NCI-H146 treated with DMSO at 0.1 percent for 48 hours (cell line): ENCODE results near the gene NHSL1.

ENCODE experiments used
- DNase-seq: peaks from one replicate; lab custom pipeline; 2025; ENCODE audit not compliant: unreplicated experiment; lab: John Stamatoyannopoulos, UW

Gene NHSL1

GRCh38 chr6:138499303-138500018 lies at the start of gene NHSL1:
Gene NHSL1 (minus strand): TSS chr6:138499494. CDS start chr6:138499290, 204 bp downstream.
- no peak for DNase-seq

GRCh38 chr6:138546733-138547185 lies 47.5 kb upstream of the NHSL1 start:
- peak; percentile 85 for DNase-seq

GRCh38 chr6:138545621-138545980 lies 46.3 kb upstream of the NHSL1 start:
- DNase-seq: no peak

GRCh38 chr6:138544501-138544900 lies 45.2 kb upstream of the NHSL1 start:
- no peak for DNase-seq

- no peak for DNase-seq
Observed at GRCh38 chr6:138543657-138544056, 44.4 kb upstream of the NHSL1 start.

- DNase-seq: no peak
Observed at GRCh38 chr6:138541823-138542481, 42.7 kb upstream of the NHSL1 start.

- DNase-seq: no peak
Observed at GRCh38 chr6:138540468-138540867, 41.2 kb upstream of the NHSL1 start.

GRCh38 chr6:138539876-138540275 lies 40.6 kb upstream of the NHSL1 start:
- DNase-seq: no peak

- no peak for DNase-seq
Observed at GRCh38 chr6:138538390-138539031, 39.2 kb upstream of the NHSL1 start.

- DNase-seq: no peak
Observed at GRCh38 chr6:138537106-138537505, 37.8 kb upstream of the NHSL1 start.

- DNase-seq: no peak
Observed at GRCh38 chr6:138535728-138536455, 36.6 kb upstream of the NHSL1 start.

GRCh38 chr6:138533667-138534066 lies 34.4 kb upstream of the NHSL1 start:
- no peak for DNase-seq

GRCh38 chr6:138531387-138531786 lies 32.1 kb upstream of the NHSL1 start:
- DNase-seq: no peak

- DNase-seq: no peak
Observed at GRCh38 chr6:138529478-138529877, 30.2 kb upstream of the NHSL1 start.

GRCh38 chr6:138528956-138529355 lies 29.7 kb upstream of the NHSL1 start:
- DNase-seq: no peak

- no peak for DNase-seq
Observed at GRCh38 chr6:138528137-138528536, 28.8 kb upstream of the NHSL1 start.

- DNase-seq: no peak
Observed at GRCh38 chr6:138527411-138528088, 28.3 kb upstream of the NHSL1 start.

GRCh38 chr6:138526822-138527235 lies 27.5 kb upstream of the NHSL1 start:
- DNase-seq: peak; percentile 33

GRCh38 chr6:138525355-138525754 lies 26.1 kb upstream of the NHSL1 start:
- no peak for DNase-seq

GRCh38 chr6:138524526-138524925 lies 25.2 kb upstream of the NHSL1 start:
- no peak for DNase-seq
